ENCODE results near the gene PTPA.
"Not testable (repeated sequence)": the region's sequence is repeated elsewhere in the genome, so short reads cannot be mapped to it uniquely, and the experiment has no call there.

Gene PTPA

GRCh38 chr9:129109952-129110739 is 1.1 kb upstream of the PTPA start:
- DNase-seq: no peak

- peak in 1 of 2 experiments; percentile 51 for DNase-seq
Measured at GRCh38 chr9:129111528-129112151, 425 bp downstream of the PTPA start.

GRCh38 chr9:129112526-129112925 is 1.3 kb downstream of the PTPA start:
- DNase-seq: not testable (repeated sequence)

GRCh38 chr9:129113645-129114304 is 2.6 kb downstream of the PTPA start:
- no peak for DNase-seq

GRCh38 chr9:129118799-129119198 is 7.6 kb downstream of the PTPA start:
- no peak for DNase-seq

GRCh38 chr9:129121483-129121882 is 10.3 kb downstream of the PTPA start:
- DNase-seq: no peak

- no peak for DNase-seq
Measured at GRCh38 chr9:129122133-129122532, 10.9 kb downstream of the PTPA start.

GRCh38 chr9:129122976-129123375 is 11.8 kb downstream of the PTPA start:
- not testable (repeated sequence) for DNase-seq

- no peak for DNase-seq
Measured at GRCh38 chr9:129124506-129125069, 13.4 kb downstream of the PTPA start.

- no peak for DNase-seq
Measured at GRCh38 chr9:129125478-129125877, 14.3 kb downstream of the PTPA start.

GRCh38 chr9:129126749-129127618 is 15.8 kb downstream of the PTPA start:
- DNase-seq: peak in 1 of 2 experiments; percentile 29

GRCh38 chr9:129128689-129129088 is 17.5 kb downstream of the PTPA start:
- no peak for DNase-seq

GRCh38 chr9:129130271-129130670 is 19.1 kb downstream of the PTPA start:
- not testable (repeated sequence) for DNase-seq

GRCh38 chr9:129130791-129131190 is 19.6 kb downstream of the PTPA start:
- no peak for DNase-seq

- no peak for DNase-seq
Measured at GRCh38 chr9:129131300-129132145, 20.3 kb downstream of the PTPA start.

GRCh38 chr9:129133082-129133481 is 21.9 kb downstream of the PTPA start:
- DNase-seq: no peak

GRCh38 chr9:129135476-129135875 is 24.3 kb downstream of the PTPA start:
- no peak for DNase-seq

- DNase-seq: no peak
Measured at GRCh38 chr9:129136446-129137035, 25.3 kb downstream of the PTPA start.

- no peak for DNase-seq
Measured at GRCh38 chr9:129137292-129138143, 26.3 kb downstream of the PTPA start.

- DNase-seq: no peak
Measured at GRCh38 chr9:129138144-129138462, 26.9 kb downstream of the PTPA start.

All from NCI-H187 (cell line).